ENCODE measurements around the gene CDH3. TPM values are rescaled to one million over a fixed set of nuclear protein-coding genes. Genes with fewer than 3 reads are reported as not detected.

CDH3 gene
- under 0.01 and 0.18 TPM in 2 replicates for total RNA-seq

GRCh38 chr16:68644715-68645493 lies at the start of gene CDH3:
TSS of gene CDH3 (plus strand) at chr16:68645310. CDS start at chr16:68645380, 70 bp downstream.
- DNase-seq (ENCODE audit: low read depth, low spot score) = no peak

GRCh38 chr16:68596266-68596665 lies 48.8 kb upstream of the CDH3 start:
- no peak for DNase-seq (ENCODE audit: low read depth, low spot score)

- DNase-seq (ENCODE audit: low read depth, low spot score) = no peak
These were observed 45.5 kb upstream of the CDH3 start for GRCh38 chr16:68599586-68599985.

GRCh38 chr16:68605746-68606145 lies 39.4 kb upstream of the CDH3 start:
- no peak for DNase-seq (ENCODE audit: low read depth, low spot score)

GRCh38 chr16:68607443-68607842 lies 37.7 kb upstream of the CDH3 start:
- no peak for DNase-seq (ENCODE audit: low read depth, low spot score)

- no peak for DNase-seq (ENCODE audit: low read depth, low spot score)
These were observed 36.8 kb upstream of the CDH3 start for GRCh38 chr16:68608330-68608729.

GRCh38 chr16:68612996-68613395 lies 32.1 kb upstream of the CDH3 start:
- DNase-seq (ENCODE audit: low read depth, low spot score) = no peak

GRCh38 chr16:68617734-68618133 lies 27.4 kb upstream of the CDH3 start:
- DNase-seq (ENCODE audit: low read depth, low spot score) = no peak

GRCh38 chr16:68626557-68626956 lies 18.6 kb upstream of the CDH3 start:
- DNase-seq (ENCODE audit: low read depth, low spot score) = no peak

GRCh38 chr16:68627951-68628425 lies 17.1 kb upstream of the CDH3 start:
- no peak for DNase-seq (ENCODE audit: low read depth, low spot score)

GRCh38 chr16:68629351-68629910 lies 15.7 kb upstream of the CDH3 start:
- no peak for DNase-seq (ENCODE audit: low read depth, low spot score)

- no peak for DNase-seq (ENCODE audit: low read depth, low spot score)
These were observed 9.0 kb upstream of the CDH3 start for GRCh38 chr16:68636064-68636560.

GRCh38 chr16:68636818-68637217 lies 8.3 kb upstream of the CDH3 start:
- no peak for DNase-seq (ENCODE audit: low read depth, low spot score)

- no peak for DNase-seq (ENCODE audit: low read depth, low spot score)
These were observed 4.1 kb upstream of the CDH3 start for GRCh38 chr16:68640972-68641371.

GRCh38 chr16:68642047-68642435 lies 3.1 kb upstream of the CDH3 start:
- no peak for DNase-seq (ENCODE audit: low read depth, low spot score)

- DNase-seq (ENCODE audit: low read depth, low spot score) = no peak
These were observed 2.5 kb upstream of the CDH3 start for GRCh38 chr16:68642436-68643101.

GRCh38 chr16:68643227-68643626 lies 1.9 kb upstream of the CDH3 start:
- no peak for DNase-seq (ENCODE audit: low read depth, low spot score)

GRCh38 chr16:68643847-68644246 lies 1.3 kb upstream of the CDH3 start:
- no peak for DNase-seq (ENCODE audit: low read depth, low spot score)

GRCh38 chr16:68644296-68644695 lies 814 bp upstream of the CDH3 start:
- DNase-seq (ENCODE audit: low read depth, low spot score) = no peak

GRCh38 chr16:68645494-68646388 lies 631 bp downstream of the CDH3 start:
- no peak for DNase-seq (ENCODE audit: low read depth, low spot score)

- no peak for DNase-seq (ENCODE audit: low read depth, low spot score)
These were observed 2.0 kb downstream of the CDH3 start for GRCh38 chr16:68646953-68647659.

Data from pulmonary artery endothelial cell (primary cell).